GM12874 (cell line): ENCODE data around the gene GTF3A.
A peak's percentile ranks its signal among the peaks of the same experiment; 100 is the strongest.

Experiments used
- TF ChIP-seq, protein P1 (sequence below): IDR thresholded peaks from 2 replicates; pipeline ENCODE4 v1.5.1; 2011; ENCODE audit warnings: low read depth, mild to moderate bottlenecking, control low read depth, low read length, moderate library complexity; ENCODE audit not compliant: insufficient read depth

The GTF3A gene

GRCh38 chr13:27470075-27470820, 45.8 kb downstream of the GTF3A start:
- TF ChIP-seq, protein P1, sequence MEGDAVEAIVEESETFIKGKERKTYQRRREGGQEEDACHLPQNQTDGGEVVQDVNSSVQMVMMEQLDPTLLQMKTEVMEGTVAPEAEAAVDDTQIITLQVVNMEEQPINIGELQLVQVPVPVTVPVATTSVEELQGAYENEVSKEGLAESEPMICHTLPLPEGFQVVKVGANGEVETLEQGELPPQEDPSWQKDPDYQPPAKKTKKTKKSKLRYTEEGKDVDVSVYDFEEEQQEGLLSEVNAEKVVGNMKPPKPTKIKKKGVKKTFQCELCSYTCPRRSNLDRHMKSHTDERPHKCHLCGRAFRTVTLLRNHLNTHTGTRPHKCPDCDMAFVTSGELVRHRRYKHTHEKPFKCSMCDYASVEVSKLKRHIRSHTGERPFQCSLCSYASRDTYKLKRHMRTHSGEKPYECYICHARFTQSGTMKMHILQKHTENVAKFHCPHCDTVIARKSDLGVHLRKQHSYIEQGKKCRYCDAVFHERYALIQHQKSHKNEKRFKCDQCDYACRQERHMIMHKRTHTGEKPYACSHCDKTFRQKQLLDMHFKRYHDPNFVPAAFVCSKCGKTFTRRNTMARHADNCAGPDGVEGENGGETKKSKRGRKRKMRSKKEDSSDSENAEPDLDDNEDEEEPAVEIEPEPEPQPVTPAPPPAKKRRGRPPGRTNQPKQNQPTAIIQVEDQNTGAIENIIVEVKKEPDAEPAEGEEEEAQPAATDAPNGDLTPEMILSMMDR: no peak

GRCh38 chr13:27472441-27472840, 48.0 kb downstream of the GTF3A start:
- TF ChIP-seq, protein P1: no peak

DNA sequence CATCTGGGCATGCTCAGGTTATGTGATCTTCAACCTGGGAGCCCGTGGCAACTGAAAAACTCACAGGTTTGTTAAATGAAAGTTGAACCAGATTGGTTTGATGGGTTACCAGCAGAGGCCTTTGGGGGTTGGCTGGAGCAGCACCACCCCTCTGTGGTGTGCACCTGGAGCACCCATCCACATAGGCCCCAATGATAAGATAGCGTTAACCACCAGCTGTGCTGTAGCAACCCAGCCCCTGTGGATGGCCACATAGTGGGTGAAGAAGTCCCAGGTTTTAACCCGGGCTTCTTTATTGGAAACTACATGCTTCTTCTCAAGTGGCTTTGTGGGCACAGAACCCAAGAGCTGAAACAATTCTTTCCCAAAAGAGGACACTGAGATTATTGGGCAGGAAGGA, 48.5 kb downstream of the GTF3A start:
- TF ChIP-seq, protein P1: no peak

- TF ChIP-seq, protein P1: no peak
Observed at GRCh38 chr13:27474751-27475268, 50.4 kb downstream of the GTF3A start.

DNA sequence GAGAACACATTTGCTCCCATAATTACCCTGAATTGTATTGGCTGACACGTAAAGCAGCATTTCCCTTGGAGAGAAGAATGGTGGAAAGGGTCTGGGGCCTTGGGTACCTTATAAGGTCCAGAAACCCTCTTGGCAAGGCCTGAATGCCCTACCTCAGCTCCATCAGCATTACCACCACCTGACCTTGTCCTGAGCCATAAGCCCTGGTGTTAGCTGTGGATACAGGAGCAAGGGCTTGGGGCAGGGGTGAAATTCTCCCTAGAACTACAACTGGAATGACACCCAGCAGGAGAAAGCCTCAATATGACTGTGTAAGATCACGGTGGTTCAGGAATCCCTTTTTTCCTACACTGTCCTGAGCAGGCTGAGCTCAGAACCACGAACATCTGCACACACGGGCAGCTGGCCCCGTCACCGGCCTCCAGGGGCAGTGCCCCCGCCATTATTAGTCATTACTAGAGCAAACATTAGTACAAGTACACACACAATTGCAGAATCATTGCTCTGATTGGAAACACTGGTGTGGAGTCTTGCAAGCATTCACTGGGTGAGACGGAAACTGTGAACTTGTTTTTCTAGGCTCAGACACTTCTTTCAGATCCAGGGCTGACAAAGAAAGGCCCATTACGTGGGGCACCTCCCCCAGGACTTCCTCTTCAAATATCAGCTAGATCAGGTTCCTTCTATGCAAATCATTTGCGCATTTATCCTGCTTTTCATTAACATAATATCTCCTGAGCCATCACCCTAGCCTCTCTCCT, 52.7 kb downstream of the GTF3A start:
- TF ChIP-seq, protein P1: peak; percentile 2; the same call in 1 of the 2 replicates

DNA sequence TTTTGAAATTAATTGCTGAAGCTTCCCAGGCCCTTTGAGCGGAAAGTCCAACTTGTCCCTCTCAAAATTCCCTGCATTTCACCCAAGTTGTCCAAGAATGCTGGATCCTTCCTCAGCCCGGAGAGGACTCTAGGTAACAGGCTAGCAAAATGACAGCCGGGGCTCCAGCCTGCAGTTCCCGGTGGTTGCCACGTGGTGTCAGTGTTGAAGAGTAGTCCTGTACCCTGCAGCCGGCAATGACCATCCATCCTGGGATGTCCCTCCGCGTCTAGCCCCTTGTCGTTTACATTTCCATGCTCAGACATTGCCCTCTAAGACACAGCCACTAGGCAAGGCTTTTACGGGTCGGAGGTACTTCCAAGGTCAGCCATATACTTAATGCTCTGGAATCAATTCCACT, 57.3 kb downstream of the GTF3A start:
- TF ChIP-seq, protein P1: peak; percentile 67

- TF ChIP-seq, protein P1: no peak
Observed at GRCh38 chr13:27482983-27483382, 58.6 kb downstream of the GTF3A start.
